Frontal cortex (tissue), 1 donor: ENCODE measurements around the gene SYT2. TPM values are rescaled to one million over a fixed set of nuclear protein-coding genes. Genes with fewer than 3 reads are reported as not detected.

ENCODE experiments used
- total RNA-seq: library from RNA; depleted of rRNA; stranded (reverse); fragments of >200 nt; gene quantifications from one replicate; pipeline ENCODE4 v1.2.3, GENCODE V29; 2014

The SYT2 gene
- total RNA-seq, 1 donor from 2014 or later: 0.41 TPM

Other genes starting within 250 kb of the SYT2 start
- 148 TPM for gene KDM5B, start 98.0 kb upstream of the SYT2 start, total RNA-seq
- not detected for gene PCAT6, start 100.5 kb upstream of the SYT2 start, total RNA-seq
- 15.5 TPM for gene RABIF, start 178.7 kb upstream of the SYT2 start, total RNA-seq
- 43.6 TPM for gene KLHL12, start 216.8 kb upstream of the SYT2 start, total RNA-seq
- gene ADIPOR1, start 247.9 kb upstream of the SYT2 start, total RNA-seq: 51.4 TPM